Endothelial cell of umbilical vein (primary cell): Measurements from ENCODE around the gene CNTNAP2. TPM values are rescaled to one million over a fixed set of nuclear protein-coding genes. Genes with fewer than 3 reads are reported as not detected.

Experiments
- BruUV-seq: library from RNA; stranded (reverse); fragments of 400-500 nt; replicated peaks from 2 replicates; lab custom pipeline; 2021; lab: Mats Ljungman, UMichigan
- CTCF ChIA-PET: fragments of 300-600, 350-600 bp; sonication (Branson Sonifier 250); formaldehyde crosslinking; loops from one replicate; lab custom pipeline; 2021; ENCODE audit warnings: antibody characterized with exemption, inconsistent platforms; lab: Charles Lee
- POLR2A ChIA-PET: fragments of 300-600, 350-600 bp; sonication (Branson Sonifier 250); formaldehyde crosslinking; loops from one replicate; lab custom pipeline; 2021; ENCODE audit warnings: antibody characterized with exemption, inconsistent platforms; lab: Charles Lee
- DNase-seq: peaks from one replicate; pipeline ENCODE4 v3.0.0-alpha.2; 2011; ENCODE audit warnings: low read depth, low spot score
- FAIRE-seq: peaks from 2 replicates; lab custom pipeline; 2011; peaks lifted over from hg19 to GRCh38; lab: Jason Lieb, UNC
- H2AFZ ChIP-seq: 2 replicates; pipeline ENCODE4 v1.6.0; 2012; ENCODE audit warnings: low read depth, low read length, control low read depth, inconsistent platforms
- H3K27ac ChIP-seq: 2 replicates; pipeline ENCODE4 v1.5.1; 2011; ENCODE audit warnings: low read depth, mild to moderate bottlenecking, control low read depth, low read length, moderate library complexity; ENCODE audit not compliant: insufficient read depth
- H3K27me3 ChIP-seq, 2 experiments: 2 replicates each; pipeline versions ENCODE4 v1.6.0 to v1.6.1; 2011; ENCODE audit warnings: low read length in 2 of 2, mixed read lengths in 1 of 2; ENCODE audit not compliant: control insufficient read depth in 2 of 2, insufficient read depth in 2 of 2
- H3K36me3 ChIP-seq, 2 experiments: 2 replicates in 1 of 2; 3 replicates in 1 of 2; pipeline ENCODE4 v1.5.1; 2011; ENCODE audit warnings: low read length in 2 of 2, mild to moderate bottlenecking in 1 of 2, moderate library complexity in 1 of 2; ENCODE audit not compliant: control insufficient read depth in 2 of 2, insufficient read depth in 2 of 2; ENCODE audit errors: extremely low read depth in 1 of 2
- H3K4me1 ChIP-seq: 3 replicates; pipeline ENCODE4 v1.5.1; 2011; ENCODE audit warnings: mild to moderate bottlenecking, low read length; ENCODE audit not compliant: control insufficient read depth, insufficient read depth; ENCODE audit errors: extremely low read depth
- H3K4me2 ChIP-seq: 2 replicates; pipeline ENCODE4 v1.6.1; 2011; ENCODE audit warnings: low read length, control low read depth, mixed read lengths; ENCODE audit not compliant: insufficient read depth
- H3K4me3 ChIP-seq, 3 experiments: fragments of 200-600 bp in 1 of 3; sonication (generic), shearing (Covaris generic) in 1 of 3; replicated peaks in 1 of 3; 2 replicates each; pipeline ENCODE4 v1.5.1; 2011 to 2016; ENCODE audit warnings: control low read depth in 3 of 3, low read length in 3 of 3, mild to moderate bottlenecking in 2 of 3, inconsistent platforms in 1 of 3, low read depth in 1 of 3, moderate library complexity in 1 of 3; ENCODE audit not compliant: insufficient read depth in 1 of 3
- H3K79me2 ChIP-seq: 2 replicates; pipeline ENCODE4 v1.6.0; 2012; ENCODE audit warnings: low read length, inconsistent platforms; ENCODE audit not compliant: control insufficient read depth, insufficient read depth
- H3K9ac ChIP-seq: replicated peaks from 2 replicates; pipeline ENCODE3; 2011; ENCODE audit warnings: low read length, control low read depth; ENCODE audit not compliant: insufficient read depth; ENCODE audit errors: extremely low read depth
- H3K9me1 ChIP-seq: replicated peaks from 3 replicates; pipeline ENCODE4 v1.6.0; 2011; ENCODE audit warnings: mild to moderate bottlenecking, low read length; ENCODE audit not compliant: control insufficient read depth, insufficient read depth; ENCODE audit errors: extremely low read depth
- H3K9me3 ChIP-seq: replicated peaks from 2 replicates; pipeline ENCODE4 v1.5.1; 2012; ENCODE audit warnings: low read length, inconsistent platforms; ENCODE audit not compliant: control insufficient read depth, insufficient read depth
- H4K20me1 ChIP-seq: replicated peaks from 2 replicates; pipeline ENCODE3; 2011; ENCODE audit warnings: mild to moderate bottlenecking, low read length; ENCODE audit not compliant: control insufficient read depth, insufficient read depth; ENCODE audit errors: extremely low read depth
- EZH2 ChIP-seq: IDR thresholded peaks from 2 replicates; pipeline ENCODE4 v1.6.1; 2012; ENCODE audit warnings: borderline replicate concordance, low read depth, mild to moderate bottlenecking, moderate library complexity, low read length, inconsistent platforms; ENCODE audit not compliant: severe bottlenecking
- GATA2 ChIP-seq: IDR thresholded peaks from 2 replicates; pipeline ENCODE4 v1.7.0; 2011; ENCODE audit warnings: low read depth, mild to moderate bottlenecking, moderate library complexity, mixed read lengths, low read length; ENCODE audit not compliant: insufficient read length, insufficient read depth
- MYC ChIP-seq: IDR thresholded peaks from one replicate; pipeline ENCODE4 v1.6.1; 2011; ENCODE audit warnings: mild to moderate bottlenecking, low read depth, low read length
- POLR2A ChIP-seq: IDR thresholded peaks from 2 replicates; pipeline ENCODE4 v1.6.1; 2012; ENCODE audit warnings: low read depth, mild to moderate bottlenecking, control low read depth, low read length
- POLR2AphosphoS5 ChIP-seq: IDR thresholded peaks from 2 replicates; pipeline ENCODE4 v1.6.1; 2012; ENCODE audit warnings: low read depth, mild to moderate bottlenecking, control low read depth, low read length, moderate library complexity; ENCODE audit not compliant: insufficient read depth
- dilution Hi-C: fragments of 300-500 bp; cut with MboI; formaldehyde crosslinking; loops from one replicate; pipeline ENCODE4 v1.15.0; 2019; ENCODE audit warnings: low sequenced_read_pairs; ENCODE audit not compliant: extremely low pct_ligation_motif_present
- intact Hi-C: fragments of 100-400 bp; cut with micrococcal nuclease; formaldehyde crosslinking; loops from one replicate; pipeline ENCODE4 v1.10.0; 2022
- polyA plus RNA-seq, 4 experiments: library from polyadenylated mRNA; depleted of rRNA in 3 of 4; stranded (reverse) in 3 of 4; unstranded in 1 of 4; fragments of >200 nt; gene quantifications; 2 replicates each; pipeline versions ENCODE4 v1.2.1 to v1.2.3, GENCODE V29; 2011 to 2012; ENCODE audit warnings: missing spikeins in 1 of 4
- total RNA-seq: library from RNA; stranded (reverse); gene quantifications from 2 replicates; pipeline ENCODE4 v1.2.3, GENCODE V29; 2021
- TF ChIP-seq, protein P1 (sequence below): IDR thresholded peaks from 2 replicates; pipeline ENCODE4 v1.6.1; 2011; ENCODE audit not compliant: insufficient read depth, insufficient read length

The CNTNAP2 gene
- total and polyA plus RNA-seq, 2 donors (not counting 3 experiments of a cell fraction or from before 2014, with no cell fraction given): not detected

DNA sequence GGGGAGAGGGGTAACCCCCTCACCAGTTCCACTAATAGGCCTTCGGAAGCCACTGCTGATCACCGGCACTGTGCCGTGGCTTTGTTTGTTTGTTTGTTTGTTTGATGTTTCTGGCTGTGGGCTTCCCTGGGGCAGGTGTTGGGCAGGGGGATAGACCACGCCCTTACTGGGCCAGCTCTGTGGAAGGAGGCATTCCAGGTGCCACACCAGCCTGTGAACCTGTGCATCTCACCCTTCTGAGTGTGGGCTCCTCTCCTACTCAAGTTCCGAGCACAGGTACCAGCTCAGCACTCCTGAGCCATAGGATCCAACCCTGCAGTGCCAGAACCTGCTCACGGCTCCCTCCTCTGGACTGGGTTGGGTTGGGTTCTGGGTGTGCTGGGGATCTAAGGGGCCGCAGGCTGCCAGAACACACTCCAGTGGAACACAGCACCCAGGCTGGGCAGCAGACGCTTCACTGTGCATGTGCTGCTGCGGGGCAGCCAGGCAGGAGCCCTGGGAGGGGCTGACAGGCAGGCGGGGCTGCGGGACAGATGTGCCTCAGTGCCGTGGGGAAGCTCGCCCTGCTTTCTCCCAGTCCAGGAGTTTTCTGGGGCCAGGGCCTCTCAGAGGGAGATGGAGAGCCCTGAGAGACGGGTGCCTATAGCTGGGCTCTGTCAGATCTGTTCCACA, 1053.9 kb downstream of the CNTNAP2 start:
- intact Hi-C loops (no loop called here), dilution Hi-C loops (no loop called here)
- H3K4me3 ChIP-seq: no peak overlapping the region
- H2AFZ ChIP-seq: no peak overlapping the region
- no peak overlapping the region for H3K27ac ChIP-seq
- H3K9ac ChIP-seq: no peak overlapping the region
- H3K36me3 ChIP-seq: no peaks in the 10 kb centered on the region
- H3K4me2 ChIP-seq: no peak overlapping the region
- BruUV-seq: no TSS peak
- no peak for FAIRE-seq
- H3K4me1 ChIP-seq: no peaks in the 10 kb centered on the region
- H3K79me2 ChIP-seq: no peaks in the 10 kb centered on the region
- ChIA-PET POLR2A (no interaction called here), CTCF (no interaction called here)
- DNase-seq: no peak
- no peaks in the 10 kb centered on the region for H3K27me3 ChIP-seq
- TF ChIP-seq GATA2: no peak
- TF ChIP-seq, protein P1, sequence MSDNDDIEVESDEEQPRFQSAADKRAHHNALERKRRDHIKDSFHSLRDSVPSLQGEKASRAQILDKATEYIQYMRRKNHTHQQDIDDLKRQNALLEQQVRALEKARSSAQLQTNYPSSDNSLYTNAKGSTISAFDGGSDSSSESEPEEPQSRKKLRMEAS: no peak
- no peak for TF ChIP-seq MYC
- no peak for TF ChIP-seq EZH2
- no peak for TF ChIP-seq POLR2A
- peaks cover 5% of the 10 kb centered on the region for H3K9me3 ChIP-seq
- H4K20me1 ChIP-seq: no peaks in the 10 kb centered on the region
- no peaks in the 10 kb centered on the region for H3K9me1 ChIP-seq

DNA sequence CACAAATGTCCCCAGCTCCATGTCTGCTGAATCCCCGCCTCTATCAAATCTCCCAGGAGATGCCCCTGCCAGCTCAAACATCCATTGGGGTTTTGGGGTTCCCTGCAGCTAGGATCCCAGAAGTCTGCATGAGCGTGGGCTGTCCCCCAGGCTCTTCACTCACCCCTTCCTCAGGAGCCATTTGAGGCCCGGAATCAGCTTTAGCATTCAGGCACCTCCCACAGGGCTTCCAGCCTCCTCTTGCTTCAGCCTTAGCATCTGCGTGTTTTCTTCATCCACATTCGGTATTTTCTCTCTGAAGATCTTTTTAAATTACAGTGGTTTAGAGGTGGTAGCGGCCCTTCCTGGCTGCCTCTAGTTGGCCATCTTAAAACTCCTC, 1054.4 kb downstream of the CNTNAP2 start:
- Histone ChIP-seq H3K9me3 (peaks cover 5% of the 10 kb centered on the region), H4K20me1 (no peaks in the 10 kb centered on the region), H2AFZ (no peak overlapping the region), H3K27ac (no peak overlapping the region), H3K4me2 (no peak overlapping the region), H3K27me3 (no peaks in the 10 kb centered on the region), H3K36me3 (no peaks in the 10 kb centered on the region), H3K4me1 (no peaks in the 10 kb centered on the region), H3K9ac (no peak overlapping the region), H3K79me2 (no peaks in the 10 kb centered on the region), H3K4me3 (no peak overlapping the region), H3K9me1 (no peaks in the 10 kb centered on the region)
- dilution Hi-C loops (no loop called here), intact Hi-C loops (no loop called here)
- TF ChIP-seq GATA2 (no peak), POLR2AphosphoS5 (no peak)
- DNase-seq (no peak), FAIRE-seq (no peak)
- ChIA-PET POLR2A (no interaction called here), CTCF (no interaction called here)
- no TSS peak for BruUV-seq
